Measurements from ENCODE around the gene FRMD4A.

FRMD4A gene

DNA sequence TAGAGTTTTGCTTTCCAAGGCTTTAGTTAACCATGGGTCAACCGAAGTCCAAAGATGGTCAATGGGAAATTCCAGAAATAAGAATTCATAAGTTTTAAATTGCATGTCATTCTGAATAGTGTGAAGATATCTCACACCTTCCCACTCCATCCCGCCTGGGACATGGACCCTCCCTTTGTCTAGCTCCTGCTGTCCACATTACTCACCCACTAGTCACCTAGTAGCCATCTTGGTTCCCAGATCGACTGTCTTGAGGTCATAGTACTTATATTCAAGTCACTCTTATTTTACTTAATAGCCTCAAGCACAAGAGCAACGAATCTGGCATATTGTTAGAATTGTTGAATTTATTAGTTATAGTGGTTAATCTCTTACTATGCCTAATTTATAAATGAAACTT is 377.4 kb downstream of the FRMD4A start:
- no peak for TF ChIP-seq TCF12 (IDR thresholded peaks at IDR 0.05; ENCODE audit: low read depth)
- TF ChIP-seq, protein P1, sequence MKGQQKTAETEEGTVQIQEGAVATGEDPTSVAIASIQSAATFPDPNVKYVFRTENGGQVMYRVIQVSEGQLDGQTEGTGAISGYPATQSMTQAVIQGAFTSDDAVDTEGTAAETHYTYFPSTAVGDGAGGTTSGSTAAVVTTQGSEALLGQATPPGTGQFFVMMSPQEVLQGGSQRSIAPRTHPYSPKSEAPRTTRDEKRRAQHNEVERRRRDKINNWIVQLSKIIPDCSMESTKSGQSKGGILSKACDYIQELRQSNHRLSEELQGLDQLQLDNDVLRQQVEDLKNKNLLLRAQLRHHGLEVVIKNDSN (IDR thresholded peaks at IDR 0.05) = no peak
- TF ChIP-seq EGR1 (IDR thresholded peaks at IDR 0.05) = no peak
- TF ChIP-seq YY1 (IDR thresholded peaks at IDR 0.05; ENCODE audit: low read depth) = no peak
- TF ChIP-seq, protein P2, sequence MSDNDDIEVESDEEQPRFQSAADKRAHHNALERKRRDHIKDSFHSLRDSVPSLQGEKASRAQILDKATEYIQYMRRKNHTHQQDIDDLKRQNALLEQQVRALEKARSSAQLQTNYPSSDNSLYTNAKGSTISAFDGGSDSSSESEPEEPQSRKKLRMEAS (IDR thresholded peaks at IDR 0.05) = no peak
- TF ChIP-seq, protein P3, sequence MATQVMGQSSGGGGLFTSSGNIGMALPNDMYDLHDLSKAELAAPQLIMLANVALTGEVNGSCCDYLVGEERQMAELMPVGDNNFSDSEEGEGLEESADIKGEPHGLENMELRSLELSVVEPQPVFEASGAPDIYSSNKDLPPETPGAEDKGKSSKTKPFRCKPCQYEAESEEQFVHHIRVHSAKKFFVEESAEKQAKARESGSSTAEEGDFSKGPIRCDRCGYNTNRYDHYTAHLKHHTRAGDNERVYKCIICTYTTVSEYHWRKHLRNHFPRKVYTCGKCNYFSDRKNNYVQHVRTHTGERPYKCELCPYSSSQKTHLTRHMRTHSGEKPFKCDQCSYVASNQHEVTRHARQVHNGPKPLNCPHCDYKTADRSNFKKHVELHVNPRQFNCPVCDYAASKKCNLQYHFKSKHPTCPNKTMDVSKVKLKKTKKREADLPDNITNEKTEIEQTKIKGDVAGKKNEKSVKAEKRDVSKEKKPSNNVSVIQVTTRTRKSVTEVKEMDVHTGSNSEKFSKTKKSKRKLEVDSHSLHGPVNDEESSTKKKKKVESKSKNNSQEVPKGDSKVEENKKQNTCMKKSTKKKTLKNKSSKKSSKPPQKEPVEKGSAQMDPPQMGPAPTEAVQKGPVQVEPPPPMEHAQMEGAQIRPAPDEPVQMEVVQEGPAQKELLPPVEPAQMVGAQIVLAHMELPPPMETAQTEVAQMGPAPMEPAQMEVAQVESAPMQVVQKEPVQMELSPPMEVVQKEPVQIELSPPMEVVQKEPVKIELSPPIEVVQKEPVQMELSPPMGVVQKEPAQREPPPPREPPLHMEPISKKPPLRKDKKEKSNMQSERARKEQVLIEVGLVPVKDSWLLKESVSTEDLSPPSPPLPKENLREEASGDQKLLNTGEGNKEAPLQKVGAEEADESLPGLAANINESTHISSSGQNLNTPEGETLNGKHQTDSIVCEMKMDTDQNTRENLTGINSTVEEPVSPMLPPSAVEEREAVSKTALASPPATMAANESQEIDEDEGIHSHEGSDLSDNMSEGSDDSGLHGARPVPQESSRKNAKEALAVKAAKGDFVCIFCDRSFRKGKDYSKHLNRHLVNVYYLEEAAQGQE (IDR thresholded peaks at IDR 0.05; ENCODE audit: low read depth) = no peak
- no peak for TF ChIP-seq CREB1 (IDR thresholded peaks at IDR 0.05; ENCODE audit: low read depth)
- no peak for TF ChIP-seq ZBTB7A (IDR thresholded peaks at IDR 0.05; ENCODE audit: low read depth)
- TF ChIP-seq NFIC (IDR thresholded peaks at IDR 0.05) = no peak
- no peak for TF ChIP-seq TEAD4 (IDR thresholded peaks at IDR 0.05)
- TF ChIP-seq RAD21 (IDR thresholded peaks at IDR 0.05; ENCODE audit: low read depth) = no peak

GRCh38 chr10:13950543-13950939 is 380.2 kb downstream of the FRMD4A start:
- TF ChIP-seq CEBPB (IDR thresholded peaks at IDR 0.05) (no peak), EGR1 (IDR thresholded peaks at IDR 0.05) (no peak), TAF1 (IDR thresholded peaks at IDR 0.05; ENCODE audit: low read depth) (no peak), TCF12 (IDR thresholded peaks at IDR 0.05; ENCODE audit: low read depth) (no peak), CREB1 (IDR thresholded peaks at IDR 0.05; ENCODE audit: low read depth) (no peak), EP300 (IDR thresholded peaks at IDR 0.05; ENCODE audit: borderline replicate concordance) (no peak), ZBTB7A (IDR thresholded peaks at IDR 0.05; ENCODE audit: low read depth) (no peak)
- TF ChIP-seq, protein P2 (IDR thresholded peaks at IDR 0.05) = no peak
- TF ChIP-seq, protein P3 (IDR thresholded peaks at IDR 0.05; ENCODE audit: low read depth) = no peak

GRCh38 chr10:13949844-13950542 is 380.7 kb downstream of the FRMD4A start:
- no peak for TF ChIP-seq EGR1 (IDR thresholded peaks at IDR 0.05)

GRCh38 chr10:13946209-13946460 is 384.6 kb downstream of the FRMD4A start:
- no peak for TF ChIP-seq EP300 (IDR thresholded peaks at IDR 0.05; ENCODE audit: borderline replicate concordance)
- TF ChIP-seq CEBPB (IDR thresholded peaks at IDR 0.05) = no peak
- no peak for TF ChIP-seq TCF12 (IDR thresholded peaks at IDR 0.05; ENCODE audit: low read depth)
- TF ChIP-seq EGR1 (IDR thresholded peaks at IDR 0.05) = no peak
- TF ChIP-seq RAD21 (IDR thresholded peaks at IDR 0.05; ENCODE audit: low read depth) = no peak
- TF ChIP-seq, protein P3 (IDR thresholded peaks at IDR 0.05; ENCODE audit: low read depth) = no peak
- TF ChIP-seq TAF1 (IDR thresholded peaks at IDR 0.05; ENCODE audit: low read depth) = no peak
- TF ChIP-seq NFIC (IDR thresholded peaks at IDR 0.05) = no peak
- TF ChIP-seq YY1 (IDR thresholded peaks at IDR 0.05; ENCODE audit: low read depth) = no peak
- no peak for TF ChIP-seq ZBTB7A (IDR thresholded peaks at IDR 0.05; ENCODE audit: low read depth)
- TF ChIP-seq, protein P2 (IDR thresholded peaks at IDR 0.05) = no peak
- no peak for TF ChIP-seq FOXM1 (IDR thresholded peaks at IDR 0.05; ENCODE audit: borderline replicate concordance, low read depth)
- TF ChIP-seq, protein P1 (IDR thresholded peaks at IDR 0.05) = no peak
- no peak for TF ChIP-seq TEAD4 (IDR thresholded peaks at IDR 0.05)
- no peak for TF ChIP-seq CREB1 (IDR thresholded peaks at IDR 0.05; ENCODE audit: low read depth)

All from Ishikawa (cell line).